ENCODE data around the gene SELENON.

SELENON gene

GRCh38 chr1:25771221-25772114 lies 28.5 kb upstream of the SELENON start (continued):
- TF ChIP-seq GLIS1 (tag by site-specific recombination; IDR thresholded peaks at IDR 0.05): peak; percentile 94
- peak; percentile 97 for TF ChIP-seq ZBTB44 (tag by site-specific recombination; IDR thresholded peaks at IDR 0.05)
- no peak for TF ChIP-seq ZNF2 (tag by site-specific recombination; IDR thresholded peaks at IDR 0.05)
- TF ChIP-seq ZBTB17 (tag by site-specific recombination; IDR thresholded peaks at IDR 0.05): peak; percentile 35
- no peak; the same call in 1 of the 2 replicates for TF ChIP-seq ZNF664 (tag by site-specific recombination; IDR thresholded peaks at IDR 0.05)
- 0 out of 2 replicates have a peak, but pooled peaks have one; percentile 57 for TF ChIP-seq ZNF610 (tag by site-specific recombination; IDR thresholded peaks at IDR 0.05; ENCODE audit: borderline replicate concordance)

- H3K4me1 ChIP-seq (ENCODE audit: control insufficient read depth, insufficient read depth, low read length): peaks cover 25% of the 10 kb centered on the region
- no peak for TF ChIP-seq PRDM1 (tag by site-specific recombination; IDR thresholded peaks at IDR 0.05)
- TF ChIP-seq ZNF10 (tag by site-specific recombination; IDR thresholded peaks at IDR 0.05): no peak
- TF ChIP-seq ZNF292 (tag by site-specific recombination; IDR thresholded peaks at IDR 0.05; ENCODE audit: borderline replicate concordance, low read depth): no peak
- no peak for TF ChIP-seq ZFP69B (tag by site-specific recombination; IDR thresholded peaks at IDR 0.05)
- TF ChIP-seq, protein P1, sequence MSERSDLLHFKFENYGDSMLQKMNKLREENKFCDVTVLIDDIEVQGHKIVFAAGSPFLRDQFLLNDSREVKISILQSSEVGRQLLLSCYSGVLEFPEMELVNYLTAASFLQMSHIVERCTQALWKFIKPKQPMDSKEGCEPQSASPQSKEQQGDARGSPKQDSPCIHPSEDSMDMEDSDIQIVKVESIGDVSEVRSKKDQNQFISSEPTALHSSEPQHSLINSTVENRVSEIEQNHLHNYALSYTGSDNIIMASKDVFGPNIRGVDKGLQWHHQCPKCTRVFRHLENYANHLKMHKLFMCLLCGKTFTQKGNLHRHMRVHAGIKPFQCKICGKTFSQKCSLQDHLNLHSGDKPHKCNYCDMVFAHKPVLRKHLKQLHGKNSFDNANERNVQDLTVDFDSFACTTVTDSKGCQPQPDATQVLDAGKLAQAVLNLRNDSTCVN (tag by site-specific recombination; optimal IDR thresholded peaks at IDR 0.05): no peak
- TF ChIP-seq TRIM28 (IDR thresholded peaks at IDR 0.05; ENCODE audit: borderline replicate concordance, low read length): no peak
- TF ChIP-seq GLI2 (tag by site-specific recombination; IDR thresholded peaks at IDR 0.05; ENCODE audit: borderline replicate concordance, low read depth): no peak
- TF ChIP-seq ZIC2 (tag by site-specific recombination; IDR thresholded peaks at IDR 0.05): no peak
- TF ChIP-seq ZXDB (tag by site-specific recombination; IDR thresholded peaks at IDR 0.05): no peak
- TF ChIP-seq ZNF704 (tag by site-specific recombination; IDR thresholded peaks at IDR 0.05): no peak
- TF ChIP-seq, protein P2, sequence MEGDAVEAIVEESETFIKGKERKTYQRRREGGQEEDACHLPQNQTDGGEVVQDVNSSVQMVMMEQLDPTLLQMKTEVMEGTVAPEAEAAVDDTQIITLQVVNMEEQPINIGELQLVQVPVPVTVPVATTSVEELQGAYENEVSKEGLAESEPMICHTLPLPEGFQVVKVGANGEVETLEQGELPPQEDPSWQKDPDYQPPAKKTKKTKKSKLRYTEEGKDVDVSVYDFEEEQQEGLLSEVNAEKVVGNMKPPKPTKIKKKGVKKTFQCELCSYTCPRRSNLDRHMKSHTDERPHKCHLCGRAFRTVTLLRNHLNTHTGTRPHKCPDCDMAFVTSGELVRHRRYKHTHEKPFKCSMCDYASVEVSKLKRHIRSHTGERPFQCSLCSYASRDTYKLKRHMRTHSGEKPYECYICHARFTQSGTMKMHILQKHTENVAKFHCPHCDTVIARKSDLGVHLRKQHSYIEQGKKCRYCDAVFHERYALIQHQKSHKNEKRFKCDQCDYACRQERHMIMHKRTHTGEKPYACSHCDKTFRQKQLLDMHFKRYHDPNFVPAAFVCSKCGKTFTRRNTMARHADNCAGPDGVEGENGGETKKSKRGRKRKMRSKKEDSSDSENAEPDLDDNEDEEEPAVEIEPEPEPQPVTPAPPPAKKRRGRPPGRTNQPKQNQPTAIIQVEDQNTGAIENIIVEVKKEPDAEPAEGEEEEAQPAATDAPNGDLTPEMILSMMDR (tag by site-specific recombination; IDR thresholded peaks at IDR 0.05): no peak
- TF ChIP-seq SALL2 (tag by site-specific recombination; IDR thresholded peaks at IDR 0.05; ENCODE audit: borderline replicate concordance): no peak
- TF ChIP-seq, protein P3, sequence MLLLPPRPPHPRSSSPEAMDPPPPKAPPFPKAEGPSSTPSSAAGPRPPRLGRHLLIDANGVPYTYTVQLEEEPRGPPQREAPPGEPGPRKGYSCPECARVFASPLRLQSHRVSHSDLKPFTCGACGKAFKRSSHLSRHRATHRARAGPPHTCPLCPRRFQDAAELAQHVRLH (tag by site-specific recombination; IDR thresholded peaks at IDR 0.05): no peak
- TF ChIP-seq ZNF121 (tag by site-specific recombination; IDR thresholded peaks at IDR 0.05): no peak
- ChIA-PET CTCF (no interaction called here), POLR2A (interaction anchor here (0.6 kb wide), 1 partner anchor 411 kb away, joined by 3 read pairs; no protein-coding TSS in a partner anchor)
- no peak overlapping the region; the same call in 1 of the 2 replicates for H3K27ac ChIP-seq (ENCODE audit: extremely low read depth, low read depth, low read length)
- no peaks in the 10 kb centered on the region for H3K36me3 ChIP-seq (ENCODE audit: control insufficient read depth in 2 of 2, insufficient read depth in 1 of 2, low read length in 2 of 2)
- no peaks in the 10 kb centered on the region for H3K9me3 ChIP-seq (ENCODE audit: control insufficient read depth, insufficient read depth, low read depth, low read length)
- H3K4me3 ChIP-seq (ENCODE audit: low read depth, low read length): no peak overlapping the region
Observed at GRCh38 chr1:25772164-25772563, 27.8 kb upstream of the SELENON start.

Measured in HEK293 (cell line).